ENCODE results near the gene PEX11G. TPM values are rescaled to one million over a fixed set of nuclear protein-coding genes. Genes with fewer than 3 reads are reported as not detected.

PEX11G gene
- total RNA-seq, 2 donors from 2014 or later: 3.9 to 7.6 TPM

DNA sequence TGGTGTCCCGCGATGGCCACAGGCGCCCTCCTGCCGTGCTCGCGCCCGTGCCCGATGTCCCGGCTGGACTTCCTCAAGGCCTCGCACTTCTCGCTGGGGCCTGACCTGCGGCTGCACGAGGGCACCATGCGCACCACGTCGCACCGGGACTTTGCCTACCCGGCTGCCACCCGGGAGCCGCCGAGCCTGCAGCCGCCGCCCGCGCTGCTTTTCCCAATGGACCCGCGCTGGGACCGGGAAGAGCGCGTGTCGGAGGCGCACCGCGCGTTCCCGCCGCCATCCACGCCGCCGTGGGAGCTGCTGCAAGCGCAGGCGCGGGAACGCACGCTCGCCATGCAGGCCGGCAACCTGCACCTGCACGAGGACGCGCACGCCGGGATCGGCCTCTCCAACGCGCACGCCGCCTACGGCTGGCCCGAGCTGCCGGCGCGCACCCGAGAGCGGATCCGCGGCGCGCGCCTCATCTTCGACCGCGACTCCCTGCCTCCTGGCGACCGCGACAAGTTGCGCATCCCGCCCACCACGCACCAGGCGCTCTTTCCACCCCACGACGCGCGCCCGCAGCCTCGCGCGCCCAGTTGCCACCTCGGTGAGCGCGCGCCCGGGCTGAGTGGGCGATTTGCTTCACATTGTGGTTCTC, 12.1 kb upstream of the PEX11G start:
- Histone ChIP-seq H3K36me3 (replicated peaks in 1 of 2; ENCODE audit: insufficient read depth in 1 of 2, low read depth in 2 of 2) (no peaks in the 10 kb centered on the region), H3K9me3 (no peaks in the 10 kb centered on the region), H3K4me3 (no peak overlapping the region), H3K4me1 (peaks cover 20% of the 10 kb centered on the region), H3K27me3 (no peaks in the 10 kb centered on the region), H3K27ac (no peak overlapping the region)
- intact Hi-C loops (cut with DNase I): no loop called here
- DNase-seq: peak; percentile 59 to 82 (median 68)
- no peak for TF ChIP-seq POLR2A (IDR thresholded peaks at IDR 0.05)
- TF ChIP-seq, protein P1, sequence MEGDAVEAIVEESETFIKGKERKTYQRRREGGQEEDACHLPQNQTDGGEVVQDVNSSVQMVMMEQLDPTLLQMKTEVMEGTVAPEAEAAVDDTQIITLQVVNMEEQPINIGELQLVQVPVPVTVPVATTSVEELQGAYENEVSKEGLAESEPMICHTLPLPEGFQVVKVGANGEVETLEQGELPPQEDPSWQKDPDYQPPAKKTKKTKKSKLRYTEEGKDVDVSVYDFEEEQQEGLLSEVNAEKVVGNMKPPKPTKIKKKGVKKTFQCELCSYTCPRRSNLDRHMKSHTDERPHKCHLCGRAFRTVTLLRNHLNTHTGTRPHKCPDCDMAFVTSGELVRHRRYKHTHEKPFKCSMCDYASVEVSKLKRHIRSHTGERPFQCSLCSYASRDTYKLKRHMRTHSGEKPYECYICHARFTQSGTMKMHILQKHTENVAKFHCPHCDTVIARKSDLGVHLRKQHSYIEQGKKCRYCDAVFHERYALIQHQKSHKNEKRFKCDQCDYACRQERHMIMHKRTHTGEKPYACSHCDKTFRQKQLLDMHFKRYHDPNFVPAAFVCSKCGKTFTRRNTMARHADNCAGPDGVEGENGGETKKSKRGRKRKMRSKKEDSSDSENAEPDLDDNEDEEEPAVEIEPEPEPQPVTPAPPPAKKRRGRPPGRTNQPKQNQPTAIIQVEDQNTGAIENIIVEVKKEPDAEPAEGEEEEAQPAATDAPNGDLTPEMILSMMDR (IDR thresholded peaks at IDR 0.05): peak in 2 of 7 experiments; percentile 13 to 14
- peak; percentile 56 for ATAC-seq
- WGBS, 2 donors: 3% methylated on average over 68 of the region's 93 CpGs; no CpG with 5 or more reads in 1 of the 2 donors

DNA sequence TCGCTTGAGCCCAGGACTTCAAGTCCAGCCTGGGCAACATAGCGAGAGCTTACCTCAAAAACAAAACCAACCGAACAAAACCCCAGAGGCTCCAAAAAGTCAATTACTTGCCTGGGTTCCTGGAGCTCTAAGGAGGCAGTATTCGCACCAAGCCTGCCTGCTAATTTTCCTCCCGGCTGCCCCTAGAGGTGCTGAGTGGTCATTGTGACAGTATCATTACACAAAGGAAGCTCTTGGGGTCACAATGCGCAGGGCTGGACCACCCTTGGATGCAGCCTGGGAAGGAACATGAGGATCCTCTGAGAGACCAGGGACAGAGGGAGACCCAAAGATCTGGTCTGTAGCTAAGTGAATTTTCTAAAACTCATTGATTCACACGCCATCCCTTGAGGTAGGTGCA, 8.5 kb upstream of the PEX11G start:
- Histone ChIP-seq H3K4me1 (peaks cover 23% of the 10 kb centered on the region), H3K27me3 (no peaks in the 10 kb centered on the region), H3K36me3 (replicated peaks in 1 of 2; ENCODE audit: insufficient read depth in 1 of 2, low read depth in 2 of 2) (no peaks in the 10 kb centered on the region), H3K4me3 (no peak overlapping the region), H3K9me3 (no peaks in the 10 kb centered on the region), H3K27ac (no peak overlapping the region)
- 58 to 74% methylated on average over 5 to 7 of the region's 7 CpGs for WGBS, 2 donors
- intact Hi-C loops (cut with DNase I): no loop called here
- DNase-seq (no peak), ATAC-seq (no peak)
- no peak for TF ChIP-seq POLR2A (IDR thresholded peaks at IDR 0.05)
- TF ChIP-seq, protein P1 (IDR thresholded peaks at IDR 0.05): peak in 3 of 7 experiments; percentile 14 to 21 (median 21)

DNA sequence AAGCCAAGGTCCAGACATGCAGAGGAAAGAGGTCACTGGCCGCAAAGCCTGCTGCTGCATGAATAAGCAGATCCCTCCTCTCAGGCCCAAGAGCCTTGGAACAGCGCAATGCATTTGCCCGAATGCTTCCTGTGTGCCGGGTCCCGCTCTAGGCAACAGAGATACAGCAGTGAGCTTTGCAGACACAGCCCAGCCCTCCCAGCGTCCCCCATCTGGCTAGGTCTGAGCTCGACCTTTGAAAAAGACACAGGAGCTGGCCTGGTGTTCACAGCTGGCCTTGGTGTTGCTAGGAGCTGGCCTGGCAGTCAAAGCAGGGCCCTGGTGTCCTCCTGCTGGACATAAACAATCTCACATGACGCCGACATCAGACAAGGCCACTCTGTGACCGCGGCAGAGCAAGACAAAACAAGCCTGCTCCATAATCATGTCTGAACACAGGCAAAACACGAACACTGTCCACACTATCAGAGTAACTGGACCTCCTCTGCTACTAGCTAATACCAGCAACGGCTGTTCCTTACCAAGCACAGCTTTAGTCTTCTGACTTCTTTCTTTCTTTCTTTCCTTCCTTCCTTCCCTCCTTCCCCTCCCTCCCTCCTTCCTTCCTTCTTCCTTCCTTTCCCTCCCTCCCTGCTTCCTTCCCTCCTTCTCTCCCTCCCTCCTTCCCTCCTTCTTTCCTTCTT, 5.7 kb upstream of the PEX11G start:
- DNase-seq (peak; percentile 66 to 88 (median 79)), ATAC-seq (peak; percentile 86)
- TF ChIP-seq, protein P1 (IDR thresholded peaks at IDR 0.05): peak in 4 of 7 experiments; percentile 34 to 54 (median 44)
- TF ChIP-seq POLR2A (IDR thresholded peaks at IDR 0.05): peak in 1 of 3 donors; percentile 38
- Histone ChIP-seq H3K4me1 (peaks cover 16% of the 10 kb centered on the region), H3K36me3 (replicated peaks in 1 of 2; ENCODE audit: insufficient read depth in 1 of 2, low read depth in 2 of 2) (no peaks in the 10 kb centered on the region), H3K27ac (peak overlapping the region; percentile 23 to 72 (median 57)), H3K9me3 (no peaks in the 10 kb centered on the region), H3K4me3 (no peak overlapping the region), H3K27me3 (no peaks in the 10 kb centered on the region)
- intact Hi-C loops (cut with DNase I): no loop called here
- 19 to 22% methylated on average over 9 to 13 of the region's 13 CpGs for WGBS, 2 donors

DNA sequence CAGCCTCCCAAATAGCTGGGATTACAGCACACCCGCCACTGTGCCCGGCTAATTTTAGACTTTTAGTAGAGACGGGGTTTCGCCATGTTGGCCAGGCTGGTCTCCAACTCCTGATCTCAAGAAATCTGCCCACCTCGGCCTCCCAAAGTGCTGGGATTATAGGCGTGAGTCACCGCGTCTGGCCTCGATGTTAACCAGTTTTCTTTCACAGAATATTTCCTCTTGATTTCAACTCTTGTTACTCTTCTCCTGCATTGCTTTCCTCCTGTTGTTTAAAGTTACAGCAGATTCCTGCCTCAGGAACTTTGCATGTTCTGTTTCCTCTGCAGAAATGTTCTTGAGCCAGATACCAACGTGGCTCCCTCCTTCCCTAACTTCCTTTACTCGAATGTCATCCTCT, 3.7 kb upstream of the PEX11G start:
- no peaks in the 10 kb centered on the region for H3K9me3 ChIP-seq
- WGBS, 2 donors: 72 to 87% methylated on average over 11 of the region's 11 CpGs

More for the DNA sequence above, 3.7 kb upstream of the PEX11G start:
- Histone ChIP-seq H3K27ac (no peak overlapping the region), H3K27me3 (no peaks in the 10 kb centered on the region), H3K36me3 (replicated peaks in 1 of 2; ENCODE audit: insufficient read depth in 1 of 2, low read depth in 2 of 2) (no peaks in the 10 kb centered on the region), H3K4me3 (no peak overlapping the region), H3K4me1 (peaks cover 26% of the 10 kb centered on the region)
- DNase-seq: no peak
- TF ChIP-seq POLR2A (IDR thresholded peaks at IDR 0.05): no peak
- TF ChIP-seq, protein P1 (IDR thresholded peaks at IDR 0.05): no peak
- ATAC-seq: no peak
- intact Hi-C loops (cut with DNase I): no loop called here

All from body of pancreas (tissue), 4 donors.